Mucosa of rectum (tissue), 2 donors: ENCODE measurements around the gene MTMR3.

ENCODE experiments used
- H3K27ac ChIP-seq, 2 donors: one replicate each; pipeline ENCODE4 v1.7.0; 2013; ENCODE audit warnings: inconsistent platforms in 2 of 2, low read depth in 2 of 2, low read length in 2 of 2
- H3K27me3 ChIP-seq, 2 donors: one replicate each; pipeline ENCODE4 v1.7.0; 2013; ENCODE audit warnings: low read length in 2 of 2; ENCODE audit not compliant: control insufficient read depth in 2 of 2, insufficient read depth in 2 of 2
- H3K36me3 ChIP-seq, 2 donors: one replicate each; pipeline ENCODE4 v1.7.0; 2013; ENCODE audit warnings: low read length in 2 of 2; ENCODE audit not compliant: control insufficient read depth in 2 of 2, insufficient read depth in 2 of 2
- H3K4me1 ChIP-seq, 2 donors: one replicate each; pipeline ENCODE4 v1.7.0; 2013; ENCODE audit warnings: low read length in 2 of 2, mild to moderate bottlenecking in 1 of 2; ENCODE audit not compliant: control insufficient read depth in 2 of 2, insufficient read depth in 2 of 2
- H3K4me3 ChIP-seq, 2 donors: one replicate each; pipeline ENCODE4 v1.7.0; 2013; ENCODE audit warnings: low read length in 2 of 2
- H3K9ac ChIP-seq, 2 donors: one replicate each; pipeline ENCODE4 v1.7.0; 2013; ENCODE audit warnings: low read length in 2 of 2, low read depth in 1 of 2, mild to moderate bottlenecking in 1 of 2
- H3K9me3 ChIP-seq, 2 donors: one replicate each; pipeline ENCODE4 v1.7.0; 2013; ENCODE audit warnings: low read length in 2 of 2; ENCODE audit not compliant: control insufficient read depth in 2 of 2
- donor health status: healthy.
- donor health status: Normal muscosa, but diverticular disease.

Gene MTMR3

DNA sequence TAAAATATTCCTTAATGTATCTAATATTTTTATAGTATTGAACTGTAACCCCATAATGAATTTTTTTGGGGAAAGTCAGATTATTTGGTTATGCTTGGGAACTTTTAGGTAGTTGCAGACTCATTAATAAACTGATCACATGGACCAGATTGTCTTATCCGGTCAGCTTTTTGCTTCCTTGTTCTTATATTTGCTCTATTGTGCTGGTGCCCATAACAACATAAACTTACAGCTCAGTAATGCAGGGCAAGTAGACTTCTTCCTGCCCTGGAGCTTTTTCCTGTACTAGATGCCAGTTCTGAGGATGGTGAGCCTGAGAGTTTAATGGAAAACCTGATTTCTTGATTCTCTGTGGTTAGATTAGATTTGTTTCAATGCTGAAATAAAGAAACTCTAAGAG is 53.2 kb downstream of the MTMR3 start:
- H3K27ac ChIP-seq, result no peak overlapping the region
- H3K4me1 ChIP-seq, result peaks cover 2 to 4% of the 10 kb centered on the region in 2 donors
- no peak overlapping the region for H3K9ac ChIP-seq
- no peaks in the 10 kb centered on the region for H3K27me3 ChIP-seq
- H3K36me3 ChIP-seq, result no peaks in the 10 kb centered on the region
- no peaks in the 10 kb centered on the region for H3K9me3 ChIP-seq
- H3K4me3 ChIP-seq, result no peak overlapping the region

DNA sequence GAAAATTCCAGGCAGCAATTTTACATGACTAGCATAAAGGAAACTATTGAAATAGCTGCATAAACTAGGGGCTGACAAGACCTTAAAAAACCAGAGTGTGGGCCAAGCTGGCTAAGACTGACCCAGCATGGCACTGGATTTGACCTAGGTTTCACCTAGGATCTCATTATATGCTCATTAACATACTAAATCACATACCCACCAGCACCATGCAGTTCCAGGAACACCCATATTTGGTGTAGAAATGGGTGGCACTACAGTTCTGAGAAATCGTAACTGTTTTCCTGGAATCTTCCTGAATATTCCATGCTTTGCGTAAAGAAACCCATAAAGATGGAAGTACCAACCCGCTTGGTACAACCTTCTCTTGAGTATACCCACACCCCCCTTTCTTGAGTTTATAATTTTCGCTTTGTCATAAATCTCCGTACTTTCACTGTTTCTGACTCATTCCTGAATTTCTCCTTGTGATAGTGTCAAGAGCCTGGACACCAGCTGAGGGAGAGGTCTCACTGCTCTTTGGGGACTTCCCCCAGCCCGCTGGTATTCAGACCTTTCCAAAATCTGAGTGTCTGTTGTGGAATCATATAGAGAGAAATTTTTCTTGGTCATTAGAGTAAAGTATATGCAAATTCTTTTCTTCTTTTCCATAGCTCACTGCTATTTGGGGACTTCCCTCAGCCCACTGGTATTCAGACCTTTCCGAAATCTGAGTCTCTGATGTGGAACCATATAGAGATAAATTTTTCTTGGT is 55.1 kb downstream of the MTMR3 start:
- no peak overlapping the region for H3K9ac ChIP-seq

DNA sequence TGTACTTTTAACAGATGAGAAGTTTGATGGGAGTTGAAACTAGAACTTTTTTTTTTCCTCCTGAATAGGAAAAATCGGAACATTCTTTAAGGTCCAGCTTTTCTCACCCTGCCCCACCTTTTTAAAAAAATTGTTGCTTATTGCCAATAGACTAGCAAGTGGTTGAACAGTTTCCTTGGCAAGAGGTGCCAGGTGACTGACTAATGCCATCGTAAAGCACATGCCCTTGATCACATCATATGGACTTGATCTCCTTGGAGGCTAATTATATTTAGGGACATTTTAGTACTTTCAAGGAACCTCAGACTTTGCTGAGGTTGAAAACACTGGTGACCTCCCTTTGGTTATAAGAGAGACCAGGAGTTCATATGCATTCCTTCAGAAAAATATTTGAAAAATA is 57.6 kb downstream of the MTMR3 start:
- H3K4me1 ChIP-seq, result peaks cover 6% of the 10 kb centered on the region in 2 donors

More for the DNA sequence above, 55.1 kb downstream of the MTMR3 start:
- H3K36me3 ChIP-seq, result no peaks in the 10 kb centered on the region
- no peak overlapping the region for H3K4me3 ChIP-seq
- peaks cover 2 to 4% of the 10 kb centered on the region in 2 donors for H3K4me1 ChIP-seq
- no peaks in the 10 kb centered on the region for H3K27me3 ChIP-seq
- H3K27ac ChIP-seq, result no peak overlapping the region
- H3K9me3 ChIP-seq, result no peaks in the 10 kb centered on the region

DNA sequence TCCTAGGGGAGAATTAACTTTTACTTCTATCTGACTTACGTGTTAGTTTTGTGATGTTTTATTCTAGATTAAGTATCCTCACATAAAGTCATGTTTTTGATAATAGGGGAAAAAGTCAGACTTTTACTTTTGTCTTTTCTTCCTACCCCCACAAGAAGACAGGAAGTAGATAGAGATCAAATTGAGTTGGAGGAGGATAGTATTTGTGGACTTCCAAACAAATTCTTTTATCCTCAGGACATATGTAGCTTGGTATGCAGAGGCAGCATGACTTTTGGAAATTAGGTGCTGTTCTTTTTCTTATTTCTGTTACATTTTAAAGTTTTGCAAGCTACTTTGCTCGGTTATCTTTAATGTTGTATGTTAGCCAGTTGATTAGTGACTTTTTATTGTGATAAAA is 61.4 kb downstream of the MTMR3 start:
- H3K9me3 ChIP-seq, result no peaks in the 10 kb centered on the region
- no peak overlapping the region for H3K9ac ChIP-seq
- H3K27ac ChIP-seq, result no peak overlapping the region
- H3K4me3 ChIP-seq, result no peak overlapping the region
- H3K4me1 ChIP-seq, result peaks cover 2 to 4% of the 10 kb centered on the region in 2 donors
- H3K27me3 ChIP-seq, result no peaks in the 10 kb centered on the region
- H3K36me3 ChIP-seq, result no peaks in the 10 kb centered on the region

More for the DNA sequence above, 57.6 kb downstream of the MTMR3 start:
- Histone ChIP-seq H3K27me3 (no peaks in the 10 kb centered on the region), H3K36me3 (no peaks in the 10 kb centered on the region), H3K4me3 (no peak overlapping the region), H3K9ac (no peak overlapping the region), H3K9me3 (no peaks in the 10 kb centered on the region), H3K27ac (no peak overlapping the region)

DNA sequence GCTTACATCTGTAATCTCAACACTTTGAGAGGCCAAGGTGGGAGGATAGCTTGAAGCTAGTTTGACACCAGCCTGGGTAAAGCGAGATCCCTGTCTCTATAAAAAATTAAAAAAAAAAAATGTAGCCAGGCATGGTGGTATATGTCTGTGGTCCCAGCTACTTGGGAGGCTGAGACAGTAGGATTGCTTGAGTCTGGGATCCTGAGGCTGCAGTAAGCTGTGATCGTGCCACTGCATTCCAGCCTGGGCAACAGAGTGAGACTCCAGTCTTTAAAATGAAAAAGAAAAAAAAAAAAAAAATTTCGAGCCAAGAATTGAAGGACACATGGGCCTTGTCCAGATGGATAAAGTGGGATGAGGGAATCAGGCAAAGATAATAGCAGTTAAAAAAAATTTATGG is 62.5 kb downstream of the MTMR3 start:
- Histone ChIP-seq H3K27ac (no peak overlapping the region), H3K9ac (no peak overlapping the region), H3K9me3 (no peaks in the 10 kb centered on the region), H3K4me3 (no peak overlapping the region), H3K36me3 (no peaks in the 10 kb centered on the region), H3K27me3 (no peaks in the 10 kb centered on the region), H3K4me1 (peaks cover 2 to 4% of the 10 kb centered on the region in 2 donors)

DNA sequence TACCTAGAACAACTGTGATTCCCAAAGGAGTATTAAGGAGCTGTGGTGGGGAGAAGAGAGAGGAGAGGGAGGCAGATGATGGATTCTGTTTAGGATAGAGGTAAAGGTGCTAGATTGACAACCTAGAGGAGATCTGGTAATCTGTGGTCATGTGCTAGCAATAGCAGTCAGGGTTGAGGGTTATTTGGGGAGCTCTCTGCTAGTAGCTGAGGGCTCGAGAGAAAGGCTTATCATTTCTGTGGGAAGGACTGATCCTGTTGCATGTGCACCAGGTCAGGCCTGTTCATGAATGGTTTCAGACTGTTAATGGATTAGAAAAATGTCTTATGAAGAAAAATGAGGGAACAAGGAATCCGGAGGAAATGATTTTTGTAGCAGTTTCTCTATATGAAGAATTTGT is 63.2 kb downstream of the MTMR3 start:
- Histone ChIP-seq H3K9ac (no peak overlapping the region), H3K27ac (no peak overlapping the region), H3K9me3 (no peaks in the 10 kb centered on the region), H3K27me3 (no peaks in the 10 kb centered on the region), H3K4me1 (peaks cover 2 to 4% of the 10 kb centered on the region in 2 donors), H3K36me3 (no peaks in the 10 kb centered on the region), H3K4me3 (no peak overlapping the region)

DNA sequence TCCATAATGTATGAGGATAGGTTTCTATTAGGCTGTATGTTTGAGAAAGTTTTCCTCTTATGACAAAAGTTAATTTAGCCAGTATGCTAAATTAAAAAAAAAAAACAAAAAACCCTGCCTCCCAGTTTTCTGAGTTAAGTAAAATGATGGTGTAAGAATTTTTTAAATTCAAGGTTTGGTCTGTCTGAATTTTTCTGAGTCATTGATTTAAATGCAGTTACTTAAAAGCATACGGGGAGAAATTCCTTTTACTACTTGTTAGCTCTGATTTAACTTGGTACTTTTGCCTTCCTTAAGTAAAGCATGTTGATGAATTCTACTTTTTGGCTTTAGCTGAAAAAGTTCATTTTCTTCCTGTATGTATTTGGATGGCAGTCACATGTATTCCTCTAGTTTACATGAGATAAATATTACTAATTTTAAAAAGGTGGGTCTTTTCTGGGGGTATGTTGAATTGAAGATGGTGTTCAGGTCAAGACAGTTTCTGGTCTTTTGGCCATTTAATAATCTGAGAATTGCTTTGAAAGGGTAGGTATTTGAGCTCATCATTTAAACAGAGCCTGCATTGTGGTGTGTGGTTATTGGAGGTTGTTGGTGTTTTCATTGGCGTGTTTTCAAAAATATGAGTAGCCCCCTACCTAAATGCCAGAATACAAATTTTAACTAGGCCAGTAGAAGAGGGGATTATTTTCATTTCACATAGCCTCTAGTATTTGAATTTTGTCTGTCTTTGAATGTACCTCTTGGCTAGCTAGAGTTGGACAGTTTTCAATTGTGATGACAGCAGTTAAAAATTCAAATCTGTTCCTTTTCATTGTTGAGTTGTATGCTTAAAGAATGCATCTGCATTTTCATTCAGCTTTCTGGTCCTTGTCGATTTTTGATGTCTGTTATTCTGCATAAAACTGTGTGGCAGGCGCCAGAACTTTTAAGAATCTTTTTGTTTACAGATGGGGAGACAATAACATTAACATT is 64.7 kb downstream of the MTMR3 start:
- H3K27me3 ChIP-seq, result no peaks in the 10 kb centered on the region
- peaks cover 2 to 4% of the 10 kb centered on the region in 2 donors for H3K4me1 ChIP-seq
- H3K9ac ChIP-seq, result no peak overlapping the region
- no peak overlapping the region for H3K4me3 ChIP-seq
- no peaks in the 10 kb centered on the region for H3K36me3 ChIP-seq
- H3K27ac ChIP-seq, result no peak overlapping the region
- no peaks in the 10 kb centered on the region for H3K9me3 ChIP-seq

DNA sequence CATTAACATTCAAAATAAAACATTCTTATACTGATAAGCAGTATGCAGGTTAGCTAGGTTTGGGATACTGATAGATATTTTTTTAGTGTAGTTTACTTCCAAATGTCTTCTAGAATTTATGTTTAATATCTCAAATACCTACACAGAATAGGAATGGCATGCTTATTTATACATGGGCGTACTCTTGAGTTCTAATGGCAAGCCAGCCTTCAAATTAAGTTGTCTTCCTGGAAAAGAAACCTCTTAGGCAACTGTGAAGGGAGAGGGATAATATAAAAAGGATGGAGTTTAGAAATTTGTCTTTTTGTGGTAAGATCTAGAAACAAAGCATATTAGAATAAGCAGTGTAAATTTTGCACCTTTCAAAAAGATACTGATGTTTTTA is 65.4 kb downstream of the MTMR3 start:
- Histone ChIP-seq H3K4me3 (no peak overlapping the region), H3K9me3 (no peaks in the 10 kb centered on the region), H3K27me3 (no peaks in the 10 kb centered on the region), H3K36me3 (no peaks in the 10 kb centered on the region), H3K9ac (no peak overlapping the region), H3K27ac (no peak overlapping the region), H3K4me1 (peaks cover 2 to 4% of the 10 kb centered on the region in 2 donors)

DNA sequence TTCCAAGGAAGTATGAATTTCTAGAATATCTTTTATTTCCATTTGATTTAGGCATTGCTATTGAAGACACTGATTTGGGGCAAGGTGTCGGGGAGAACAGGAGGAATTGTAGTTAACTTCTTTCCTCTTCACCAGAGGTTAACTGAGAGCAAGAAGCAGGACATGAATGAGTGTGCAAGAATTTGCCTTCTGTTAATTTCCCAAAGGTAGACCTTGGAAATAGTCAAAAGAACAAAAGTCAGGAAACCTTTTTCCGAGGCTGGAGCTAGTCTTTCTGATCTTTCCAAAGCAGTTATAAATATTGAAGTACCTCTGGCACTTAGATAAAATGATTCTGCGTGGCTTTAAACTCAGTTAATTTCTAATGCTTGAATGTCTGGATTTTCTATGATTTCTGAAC is 66.9 kb downstream of the MTMR3 start:
- Histone ChIP-seq H3K27me3 (no peaks in the 10 kb centered on the region), H3K36me3 (no peaks in the 10 kb centered on the region), H3K9me3 (no peaks in the 10 kb centered on the region), H3K9ac (no peak overlapping the region), H3K4me3 (no peak overlapping the region), H3K4me1 (peaks cover 2 to 4% of the 10 kb centered on the region in 2 donors), H3K27ac (no peak overlapping the region)

DNA sequence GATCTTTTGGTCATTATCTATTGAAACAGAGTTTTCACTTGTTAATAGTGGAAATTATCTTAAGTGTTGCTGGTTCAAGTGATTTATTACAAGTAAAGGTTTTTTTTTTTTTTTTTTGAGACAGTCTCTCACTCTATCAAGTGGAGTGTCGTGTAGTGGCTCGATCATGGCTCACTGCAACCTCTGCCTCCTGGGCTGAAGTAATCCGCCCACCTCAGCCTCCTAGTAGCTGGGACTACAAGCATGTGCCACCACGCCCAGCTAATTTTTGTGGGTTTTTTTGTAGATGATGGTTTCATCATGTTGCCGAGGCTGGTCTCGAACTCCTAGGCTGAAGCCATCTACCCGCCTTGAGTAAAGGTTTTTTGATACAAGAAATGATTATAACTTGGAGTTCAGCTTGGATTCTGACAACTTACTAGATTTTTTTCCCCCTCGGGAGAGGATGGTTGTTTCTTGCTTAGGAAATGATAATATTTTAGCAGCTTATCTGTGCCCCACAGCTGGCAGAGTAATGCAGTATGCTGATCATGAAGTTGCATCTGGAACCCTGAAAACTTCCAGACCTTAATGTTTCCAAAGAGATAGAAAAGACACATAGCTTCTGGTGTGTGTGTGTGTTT is 68.9 kb downstream of the MTMR3 start:
- no peaks in the 10 kb centered on the region for H3K27me3 ChIP-seq

More for the DNA sequence above, 68.9 kb downstream of the MTMR3 start:
- Histone ChIP-seq H3K4me1 (no peaks in the 10 kb centered on the region), H3K9me3 (no peaks in the 10 kb centered on the region), H3K9ac (no peak overlapping the region), H3K27ac (no peak overlapping the region), H3K4me3 (no peak overlapping the region), H3K36me3 (no peaks in the 10 kb centered on the region)
